T-helper 1 cell treated with Interleukin-12 subunit alpha and Interleukin-12 subunit beta and Interleukin-4 antibody, amounts not matched to agents 30 ng/mL and 1 ng/mL, for 36 hours (primary cell): Measurements from ENCODE around the gene GYG1. TPM values are rescaled to one million over a fixed set of nuclear protein-coding genes. Genes with fewer than 3 reads are reported as not detected.

Experiments
- total RNA-seq: library from RNA; stranded (reverse); gene quantifications from 2 replicates; pipeline ENCODE4 v1.2.3, GENCODE V29; 2022

Gene GYG1
- total RNA-seq, 1 donor from 2014 or later: 54.3 TPM

Other genes starting within 250 kb of the GYG1 start
- gene CPB1, start 163.7 kb upstream of the GYG1 start, total RNA-seq: not detected in 2 replicates
- not detected in 2 replicates for gene CPA3, start 126.2 kb upstream of the GYG1 start, total RNA-seq
- gene HLTF, start 95.0 kb downstream of the GYG1 start, total RNA-seq: 17.7 and 18.4 TPM in 2 replicates
- 19.1 and 20.9 TPM in 2 replicates for gene HPS3, start 138.1 kb downstream of the GYG1 start, total RNA-seq
- not detected in 2 replicates for gene CP, start 230.3 kb downstream of the GYG1 start, total RNA-seq